H1 (cell line): ENCODE measurements around the gene RAD18. TPM values are rescaled to one million over a fixed set of nuclear protein-coding genes. Genes with fewer than 3 reads are reported as not detected.

Experiments
- CTCF ChIA-PET: fragments of 300-600 bp; sonication (Branson Sonifier 250); formaldehyde crosslinking; loops from one replicate; lab custom pipeline; 2021; ENCODE audit not compliant: partially characterized antibody; lab: Charles Lee
- POLR2A ChIA-PET: fragments of 300-600 bp; sonication (Branson Sonifier 250); formaldehyde crosslinking; loops from one replicate; lab custom pipeline; 2021; ENCODE audit warnings: inconsistent platforms; ENCODE audit not compliant: partially characterized antibody; lab: Charles Lee
- DNase-seq, 2 experiments: peaks; one replicate each; pipeline versions ENCODE4 v3.0.0 to v3.0.0-alpha.2; 2010 to 2022; ENCODE audit warnings: low spot score in 2 of 2, low read depth in 1 of 2, mixed read lengths in 1 of 2
- FAIRE-seq: peaks from 2 replicates; lab custom pipeline; 2011; peaks lifted over from hg19 to GRCh38; lab: Jason Lieb, UNC
- H2AFZ ChIP-seq: 2 replicates; pipeline ENCODE4 v1.8.1; 2012; ENCODE audit warnings: low read length, inconsistent platforms
- H2AK5ac ChIP-seq: 2 replicates; pipeline ENCODE4 v1.6.1; 2013; ENCODE audit warnings: low read depth, low read length
- H2BK120ac ChIP-seq: replicated peaks from 2 replicates; pipeline ENCODE3; 2013; ENCODE audit warnings: low read depth, low read length, inconsistent platforms
- H2BK12ac ChIP-seq: 2 replicates; pipeline ENCODE4 v1.6.1; 2013; ENCODE audit warnings: low read depth, low read length
- H2BK15ac ChIP-seq: 2 replicates; pipeline ENCODE4 v1.6.1; 2013; ENCODE audit warnings: low read length
- H2BK20ac ChIP-seq: 2 replicates; pipeline ENCODE4 v1.6.1; 2013; ENCODE audit warnings: low read length
- H2BK5ac ChIP-seq: 2 replicates; pipeline ENCODE4 v1.6.1; 2013; ENCODE audit warnings: low read depth, low read length
- H3K14ac ChIP-seq: 2 replicates; pipeline ENCODE4 v1.6.1; 2013; ENCODE audit warnings: inconsistent platforms; ENCODE audit not compliant: insufficient read length
- H3K18ac ChIP-seq: 2 replicates; pipeline ENCODE4 v1.6.1; 2013; ENCODE audit warnings: low read length; ENCODE audit errors: extremely low read depth
- H3K23ac ChIP-seq: 2 replicates; pipeline ENCODE4 v1.6.1; 2013; ENCODE audit warnings: inconsistent platforms; ENCODE audit not compliant: insufficient read length
- H3K23me2 ChIP-seq: 2 replicates; pipeline ENCODE4 v1.6.1; 2013; ENCODE audit warnings: low read depth, low read length
- H3K27ac ChIP-seq: 2 replicates; pipeline ENCODE4 v1.6.1; 2011; ENCODE audit warnings: low read depth, low read length, inconsistent platforms
- H3K27me3 ChIP-seq, 4 experiments: replicated peaks in 1 of 4; 1 replicate in 1 of 4; 2 replicates in 3 of 4; pipeline versions ENCODE4 v1.6.1 to v1.8.1; 2011 to 2013; ENCODE audit warnings: low read length in 3 of 4, mild to moderate bottlenecking in 3 of 4, inconsistent platforms in 2 of 4, mixed read lengths in 2 of 4, moderate library complexity in 1 of 4; ENCODE audit not compliant: control insufficient read depth in 3 of 4, insufficient read depth in 3 of 4; ENCODE audit errors: extremely low read depth in 1 of 4
- H3K36me3 ChIP-seq, 4 experiments: 2 replicates each; pipeline versions ENCODE4 v1.6.1 to v1.8.1; 2011 to 2013; ENCODE audit warnings: mild to moderate bottlenecking in 4 of 4, low read length in 3 of 4, moderate library complexity in 2 of 4, control low read depth in 1 of 4, inconsistent platforms in 1 of 4; ENCODE audit not compliant: insufficient read depth in 4 of 4, control insufficient read depth in 2 of 4
- H3K4ac ChIP-seq: replicated peaks from 2 replicates; pipeline ENCODE3; 2013; ENCODE audit warnings: low read length, low read depth, mixed read lengths, inconsistent platforms; ENCODE audit not compliant: insufficient read length
- H3K4me1 ChIP-seq, 4 experiments: replicated peaks in 1 of 4; 1 replicate in 1 of 4; 2 replicates in 3 of 4; pipeline versions ENCODE4 v1.6.1 to v1.8.1; 2011 to 2013; ENCODE audit warnings: low read length in 3 of 4, inconsistent platforms in 2 of 4, mixed read lengths in 1 of 4; ENCODE audit not compliant: insufficient read depth in 4 of 4, control insufficient read depth in 3 of 4
- H3K4me2 ChIP-seq, 2 experiments: 2 replicates each; pipeline versions ENCODE4 v1.6.1 to v1.8.1; 2011 to 2013; ENCODE audit warnings: low read depth in 2 of 2, low read length in 2 of 2, control low read depth in 1 of 2, inconsistent platforms in 1 of 2, mild to moderate bottlenecking in 1 of 2; ENCODE audit not compliant: insufficient read depth in 1 of 2
- H3K4me3 ChIP-seq, 4 experiments: fragments of 200-600, 300-600 bp in 1 of 4; sonication (generic), shearing (Covaris generic), sonication (Bioruptor Twin) in 1 of 4; 2 replicates each; pipeline versions ENCODE4 v1.5.1 to v1.8.1; 2011 to 2016; ENCODE audit warnings: low read length in 4 of 4, low read depth in 3 of 4, control low read depth in 2 of 4, inconsistent platforms in 2 of 4, mild to moderate bottlenecking in 2 of 4, mixed read lengths in 1 of 4, moderate library complexity in 1 of 4; ENCODE audit not compliant: insufficient read depth in 2 of 4; ENCODE audit errors: extremely low read depth in 1 of 4
- H3K56ac ChIP-seq: replicated peaks from 2 replicates; pipeline ENCODE3; 2013; ENCODE audit warnings: low read depth, mild to moderate bottlenecking, mixed read lengths, low read length, inconsistent platforms; ENCODE audit not compliant: insufficient read length
- H3K79me1 ChIP-seq: 2 replicates; pipeline ENCODE4 v1.6.1; 2013; ENCODE audit warnings: low read depth, low read length, control low read depth
- H3K79me2 ChIP-seq, 2 experiments: 2 replicates each; pipeline versions ENCODE4 v1.6.1 to v1.8.1; 2012 to 2013; ENCODE audit warnings: low read length in 2 of 2, mild to moderate bottlenecking in 2 of 2, inconsistent platforms in 1 of 2; ENCODE audit not compliant: insufficient read depth in 2 of 2, control insufficient read depth in 1 of 2
- H3K9ac ChIP-seq, 4 experiments: replicated peaks in 1 of 4; 1 replicate in 1 of 4; 2 replicates in 3 of 4; pipeline versions ENCODE4 v1.6.1 to v1.8.1; 2011 to 2013; ENCODE audit warnings: low read depth in 3 of 4, low read length in 3 of 4, control low read depth in 2 of 4, mild to moderate bottlenecking in 2 of 4, moderate library complexity in 2 of 4, inconsistent platforms in 1 of 4; ENCODE audit errors: extremely low read depth in 1 of 4
- H3K9me3 ChIP-seq, 2 experiments: 2 replicates each; pipeline versions ENCODE4 v1.6.1 to v1.8.1; 2012 to 2013; ENCODE audit warnings: mild to moderate bottlenecking in 2 of 2, moderate library complexity in 2 of 2, control low read depth in 1 of 2, inconsistent platforms in 1 of 2, low read depth in 1 of 2, low read length in 1 of 2, mixed read lengths in 1 of 2; ENCODE audit not compliant: insufficient read depth in 2 of 2
- H4K20me1 ChIP-seq, 2 experiments: replicated peaks in 1 of 2; 2 replicates each; pipeline versions ENCODE3 to v1.8.1; 2011 to 2013; ENCODE audit warnings: inconsistent platforms in 2 of 2, low read length in 2 of 2, mild to moderate bottlenecking in 1 of 2; ENCODE audit not compliant: insufficient read depth in 2 of 2, control insufficient read depth in 1 of 2
- H4K5ac ChIP-seq: 2 replicates; pipeline ENCODE4 v1.6.1; 2013; ENCODE audit warnings: low read length, low read depth, mixed read lengths, inconsistent platforms; ENCODE audit not compliant: insufficient read length
- H4K8ac ChIP-seq: 2 replicates; pipeline ENCODE4 v1.8.0; 2013; ENCODE audit warnings: mild to moderate bottlenecking, moderate library complexity, low read length, inconsistent platforms; ENCODE audit not compliant: insufficient read depth; ENCODE audit errors: extremely low read depth
- H4K91ac ChIP-seq: replicated peaks from 2 replicates; pipeline ENCODE3; 2013; ENCODE audit warnings: low read length, mixed read lengths, inconsistent platforms; ENCODE audit not compliant: insufficient read length
- CBX5 ChIP-seq: fragments of 300-800, 300-1000 bp; sonication (generic); IDR thresholded peaks from 2 replicates; pipeline ENCODE4 v1.7.1; 2016; ENCODE audit warnings: antibody characterized with exemption, low read length, low read depth
- GTF2F1 ChIP-seq: IDR thresholded peaks from 2 replicates; pipeline ENCODE4 v1.6.1; 2012; ENCODE audit warnings: low read depth, low read length, improper control_type of control experiment, borderline replicate concordance
- POLR2A ChIP-seq, 2 experiments: IDR thresholded peaks; 1 replicate in 1 of 2; 2 replicates in 1 of 2; pipeline ENCODE4 v1.6.1; 2011; ENCODE audit warnings: low read depth in 2 of 2, low read length in 2 of 2, mild to moderate bottlenecking in 2 of 2; ENCODE audit errors: control extremely low read depth in 1 of 2
- SIX5 ChIP-seq: IDR thresholded peaks from 2 replicates; pipeline ENCODE4 v1.6.1; 2011; ENCODE audit warnings: mild to moderate bottlenecking, low read depth, low read length
- SRF ChIP-seq: IDR thresholded peaks from 2 replicates; pipeline ENCODE4 v1.6.1; 2011; ENCODE audit warnings: mild to moderate bottlenecking, low read depth, low read length, moderate library complexity
- WGBS, 2 experiments: shearing (Covaris generic) in 1 of 2; methylation state at CpG; one replicate each; pipeline versions ENCODE4 v1.1.6 to v1.1.7; 2013 to 2015; ENCODE audit warnings: low lambda C conversion rate in 2 of 2, mixed read lengths in 2 of 2, inconsistent platforms in 1 of 2, low coverage in 1 of 2, missing lambda C conversion rate in 1 of 2; ENCODE audit not compliant: insufficient replicate concordance in 2 of 2, insufficient coverage in 1 of 2, insufficient read length in 1 of 2; ENCODE audit errors: extremely low coverage in 1 of 2, missing lambda C conversion rate in 1 of 2; 5-methylcytosine and 5-hydroxymethylcytosine counted together
- polyA plus RNA-seq, 7 experiments: library from polyadenylated mRNA; depleted of rRNA in 3 of 7; stranded (reverse) in 5 of 7; unstranded in 2 of 7; fragments of >200 nt in 5 of 7; fragments of 200-250 nt in 2 of 7; gene quantifications; 1 replicate in 5 of 7; 2 replicates in 1 of 7; 4 replicates in 1 of 7; pipeline versions ENCODE4 v1.2.1 to v1.2.3, GENCODE V29; 2011 to 2013; ENCODE audit warnings: missing spikeins in 2 of 7, mixed read lengths in 2 of 7
- total RNA-seq: library from RNA; stranded (reverse); fragmentation: NEBNext Ultra II Directional; extraction: Animal tissue kit (Norgen Biotek cat#: 25700); gene quantifications from 2 replicates; pipeline ENCODE4 v1.2.1, GENCODE V29; 2021
- TF ChIP-seq, protein P1 (sequence below): IDR thresholded peaks from 2 replicates; pipeline ENCODE4 v1.6.1; 2012; ENCODE audit warnings: inconsistent platforms
- TF ChIP-seq, protein P2 (sequence below): IDR thresholded peaks from 2 replicates; pipeline ENCODE4 v1.6.1; 2011; ENCODE audit warnings: low read depth, mild to moderate bottlenecking, low read length; ENCODE audit not compliant: insufficient read depth

RAD18 gene
- total and polyA plus RNA-seq, 2 of the 8 experiments (the other 6 are each of a cell fraction or from before 2014, with no cell fraction given): 13.0 to 23.2 TPM

DNA sequence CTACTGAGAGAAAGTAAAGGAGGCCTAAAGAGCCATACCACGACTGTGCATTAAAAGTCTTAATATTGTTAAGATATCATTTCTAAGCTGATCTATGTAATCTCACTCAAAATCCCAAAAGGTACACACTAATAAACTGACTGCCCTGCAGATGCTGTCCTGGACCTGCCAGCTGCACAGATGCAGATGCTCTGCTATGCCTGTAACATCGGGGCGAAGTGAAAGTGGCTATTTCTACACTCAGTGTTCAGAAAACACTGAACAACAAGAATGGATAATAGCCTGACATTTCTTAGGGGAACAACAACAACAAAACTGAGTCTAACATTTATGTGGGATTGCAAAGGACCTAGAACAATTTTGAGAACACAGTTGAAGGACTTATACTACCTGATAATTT, 31.9 kb downstream of the RAD18 start:
- Histone ChIP-seq H3K79me1 (no peaks in the 10 kb centered on the region), H3K79me2 (no peaks in the 10 kb centered on the region), H3K14ac (no peak overlapping the region), H4K5ac (no peak overlapping the region), H2BK5ac (no peak overlapping the region), H3K23me2 (no peaks in the 10 kb centered on the region), H4K20me1 (peaks cover 0 to 3% of the 10 kb centered on the region in 2 experiments), H3K4me1 (no peaks in the 10 kb centered on the region), H2BK20ac (no peak overlapping the region), H3K9me3 (no peaks in the 10 kb centered on the region), H3K4ac (no peak overlapping the region), H2AFZ (no peak overlapping the region), H3K9ac (no peak overlapping the region), H3K23ac (no peak overlapping the region), H2BK120ac (no peak overlapping the region), H4K8ac (no peak overlapping the region), H3K27me3 (no peaks in the 10 kb centered on the region), H2BK12ac (no peak overlapping the region), H3K18ac (no peak overlapping the region), H3K27ac (no peak overlapping the region), H2BK15ac (no peak overlapping the region), H3K36me3 (peaks cover 0 to 6% (median 0%) of the 10 kb centered on the region in 4 experiments; a peak in 2 of 8 replicates), H3K4me3 (no peak overlapping the region), H3K4me2 (no peak overlapping the region), H2AK5ac (no peak overlapping the region), H3K56ac (no peak overlapping the region), H4K91ac (no peak overlapping the region)
- WGBS, 2 experiments: 91% methylated on average over 3 of the region's 3 CpGs; no CpG with 5 or more reads in 1 of the 2 experiments
- ChIA-PET CTCF (no interaction called here), POLR2A (no interaction called here)
- no peak for DNase-seq
- no peak for FAIRE-seq
- TF ChIP-seq SRF (no peak), CBX5 (no peak), POLR2A (IDR thresholded peaks at IDR 0.05; ENCODE audit: control extremely low read depth in 1 of 2, low read depth in 2 of 2, low read length in 2 of 2) (no peak), SIX5 (no peak), GTF2F1 (no peak)
- TF ChIP-seq, protein P1, sequence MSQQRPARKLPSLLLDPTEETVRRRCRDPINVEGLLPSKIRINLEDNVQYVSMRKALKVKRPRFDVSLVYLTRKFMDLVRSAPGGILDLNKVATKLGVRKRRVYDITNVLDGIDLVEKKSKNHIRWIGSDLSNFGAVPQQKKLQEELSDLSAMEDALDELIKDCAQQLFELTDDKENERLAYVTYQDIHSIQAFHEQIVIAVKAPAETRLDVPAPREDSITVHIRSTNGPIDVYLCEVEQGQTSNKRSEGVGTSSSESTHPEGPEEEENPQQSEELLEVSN: no peak
- TF ChIP-seq, protein P2, sequence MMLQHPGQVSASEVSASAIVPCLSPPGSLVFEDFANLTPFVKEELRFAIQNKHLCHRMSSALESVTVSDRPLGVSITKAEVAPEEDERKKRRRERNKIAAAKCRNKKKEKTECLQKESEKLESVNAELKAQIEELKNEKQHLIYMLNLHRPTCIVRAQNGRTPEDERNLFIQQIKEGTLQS: no peak
